Adrenal gland (tissue), 5 donors: ENCODE data around the gene ROR2.

ENCODE experiments used
- POLR2A ChIP-seq, 2 donors: fragments of 450-650 bp; IDR thresholded peaks; one replicate each; pipeline ENCODE4 v1.6.1; 2017; ENCODE audit warnings: antibody characterized with exemption in 2 of 2, mild to moderate bottlenecking in 2 of 2, moderate library complexity in 1 of 2
- TF ChIP-seq, protein P1 (sequence below), 6 experiments: fragments of 450-650 bp in 4 of 6; fragments of 200-600 bp in 2 of 6; sonication (generic) in 1 of 6; IDR thresholded peaks; 1 replicate in 5 of 6; 2 replicates in 1 of 6; pipeline versions ENCODE4 v1.5.1 to v1.8.0; 2016 to 2021; ENCODE audit warnings: antibody characterized with exemption in 6 of 6, mild to moderate bottlenecking in 2 of 6, moderate library complexity in 1 of 6
- donor health status: DM: no; HTN: no; CAD: no.

DNA sequence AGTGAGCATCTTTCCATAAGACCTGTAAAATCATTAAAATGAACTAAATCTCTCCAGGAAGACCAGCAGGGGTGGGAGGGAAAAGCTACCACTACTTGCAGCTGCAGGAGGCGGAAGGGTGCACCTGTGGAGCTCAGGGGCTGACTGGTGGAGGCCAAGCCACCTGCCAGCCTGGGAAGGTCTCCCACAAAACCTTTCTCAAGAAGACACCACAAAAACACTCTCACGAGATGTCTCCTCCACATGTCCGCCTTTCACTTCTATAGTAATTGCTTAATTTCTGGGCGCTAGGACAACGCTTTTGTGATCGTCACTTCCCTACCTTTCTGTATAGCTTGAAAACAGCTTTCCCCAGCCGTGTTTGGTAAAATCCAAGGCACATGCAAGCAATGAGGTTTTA, 114.4 kb downstream of the ROR2 start:
- TF ChIP-seq, protein P1, sequence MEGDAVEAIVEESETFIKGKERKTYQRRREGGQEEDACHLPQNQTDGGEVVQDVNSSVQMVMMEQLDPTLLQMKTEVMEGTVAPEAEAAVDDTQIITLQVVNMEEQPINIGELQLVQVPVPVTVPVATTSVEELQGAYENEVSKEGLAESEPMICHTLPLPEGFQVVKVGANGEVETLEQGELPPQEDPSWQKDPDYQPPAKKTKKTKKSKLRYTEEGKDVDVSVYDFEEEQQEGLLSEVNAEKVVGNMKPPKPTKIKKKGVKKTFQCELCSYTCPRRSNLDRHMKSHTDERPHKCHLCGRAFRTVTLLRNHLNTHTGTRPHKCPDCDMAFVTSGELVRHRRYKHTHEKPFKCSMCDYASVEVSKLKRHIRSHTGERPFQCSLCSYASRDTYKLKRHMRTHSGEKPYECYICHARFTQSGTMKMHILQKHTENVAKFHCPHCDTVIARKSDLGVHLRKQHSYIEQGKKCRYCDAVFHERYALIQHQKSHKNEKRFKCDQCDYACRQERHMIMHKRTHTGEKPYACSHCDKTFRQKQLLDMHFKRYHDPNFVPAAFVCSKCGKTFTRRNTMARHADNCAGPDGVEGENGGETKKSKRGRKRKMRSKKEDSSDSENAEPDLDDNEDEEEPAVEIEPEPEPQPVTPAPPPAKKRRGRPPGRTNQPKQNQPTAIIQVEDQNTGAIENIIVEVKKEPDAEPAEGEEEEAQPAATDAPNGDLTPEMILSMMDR (IDR thresholded peaks at IDR 0.05): no peak
- no peak for TF ChIP-seq POLR2A (IDR thresholded peaks at IDR 0.05)
